Cardiac septum (tissue), 1 donor: ENCODE measurements around the gene SMPD1. TPM values are rescaled to one million over a fixed set of nuclear protein-coding genes. Genes with fewer than 3 reads are reported as not detected.

ENCODE experiments used
- DNase-seq: peaks from one replicate; pipeline ENCODE4 v3.0.0-alpha.2; 2020; ENCODE audit warnings: low spot score
- intact Hi-C: fragments of 100-400 bp; cut with DNase I; formaldehyde crosslinking; loops from one replicate; pipeline ENCODE4 v1.14.0; 2022
- long read RNA-seq: library from polyadenylated mRNA; unstranded; transcript quantifications from one replicate; pipeline ENCODE4 v2.0.0, GENCODE V29; 2021
- total RNA-seq: library from RNA; stranded (reverse); fragmentation: NEBNext Ultra II Directional; extraction: Animal tissue kit (Norgen Biotek cat#: 25700); gene quantifications from one replicate; pipeline ENCODE4 v1.2.1, GENCODE V29; 2021
- donor health status: DM: no; HTN: no; CAD: no.

The SMPD1 gene
- 57.8 TPM for total RNA-seq
- long read RNA-seq, transcript SMPD1-201 (6 exons, 2,452 nt): major isoform, 11 of 40 reads
- long read RNA-seq, partial matches to known transcripts: 19 of 40 reads
- long read RNA-seq, other reads (novel, unspliced or antisense): 8 of 40 reads

DNA sequence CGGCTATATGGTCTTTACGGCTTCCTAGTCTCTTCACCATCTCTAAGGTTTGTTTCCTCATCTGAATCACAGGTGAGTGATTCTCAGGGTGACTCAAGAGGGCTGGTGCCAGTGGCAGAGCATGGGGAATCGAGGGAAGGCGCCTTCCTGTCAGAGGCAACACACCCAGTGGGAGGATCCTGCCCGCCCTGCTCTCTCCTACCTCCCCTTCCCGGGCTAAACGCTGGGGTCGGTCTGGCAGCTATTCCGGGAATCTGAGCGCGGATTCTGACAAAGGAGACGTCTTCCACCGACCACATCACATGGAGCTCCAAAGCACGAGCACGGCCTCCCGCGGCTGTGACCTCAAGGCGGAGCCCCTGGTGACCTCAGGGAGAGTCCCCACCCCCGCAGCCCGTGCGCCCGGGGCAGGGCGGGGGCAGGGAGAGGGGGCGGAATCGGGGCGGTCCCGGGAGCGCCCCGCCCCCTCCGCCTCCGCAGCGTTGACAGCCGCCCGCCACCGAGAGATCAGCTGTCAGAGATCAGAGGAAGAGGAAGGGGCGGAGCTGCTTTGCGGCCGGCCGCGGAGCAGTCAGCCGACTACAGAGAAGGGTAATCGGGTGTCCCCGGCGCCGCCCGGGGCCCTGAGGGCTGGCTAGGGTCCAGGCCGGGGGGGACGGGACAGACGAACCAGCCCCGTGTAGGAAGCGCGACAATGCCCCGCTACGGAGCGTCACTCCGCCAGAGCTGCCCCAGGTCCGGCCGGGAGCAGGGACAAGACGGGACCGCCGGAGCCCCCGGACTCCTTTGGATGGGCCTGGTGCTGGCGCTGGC, at the start of gene SMPD1:
Gene SMPD1 (plus strand): TSS at position 570 of the 813 bp plus-strand sequence. CDS start 125 bp downstream, at position 695.
- intact Hi-C loops: loop anchor here (2.0 to 5.0 kb wide), 4 partner anchors 29 to 213 kb away; partner anchors contain the start of genes APBB1, ILK, RRP8 and TRIM3
- DNase-seq: peak; percentile 98

DNA sequence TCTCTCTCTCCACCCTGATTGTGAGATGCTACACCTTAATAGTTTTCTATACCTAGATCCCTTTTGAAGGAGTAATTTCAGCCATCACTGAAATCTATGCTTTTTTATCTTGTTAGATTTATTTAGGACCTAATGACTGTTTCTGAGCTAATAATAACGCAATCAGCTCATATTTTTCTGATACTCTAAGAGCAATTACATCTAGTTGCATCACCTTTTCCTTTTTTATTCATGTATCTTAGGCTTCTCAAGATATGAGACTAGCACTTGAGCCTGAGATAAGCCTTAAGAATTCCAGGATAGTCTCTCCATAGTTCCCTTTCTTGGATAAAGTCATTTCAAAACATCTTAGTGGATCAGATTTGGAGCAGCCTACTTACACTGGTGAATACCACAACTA, 44.9 kb upstream of the SMPD1 start:
- intact Hi-C loops: no loop called here
- DNase-seq: no peak

DNA sequence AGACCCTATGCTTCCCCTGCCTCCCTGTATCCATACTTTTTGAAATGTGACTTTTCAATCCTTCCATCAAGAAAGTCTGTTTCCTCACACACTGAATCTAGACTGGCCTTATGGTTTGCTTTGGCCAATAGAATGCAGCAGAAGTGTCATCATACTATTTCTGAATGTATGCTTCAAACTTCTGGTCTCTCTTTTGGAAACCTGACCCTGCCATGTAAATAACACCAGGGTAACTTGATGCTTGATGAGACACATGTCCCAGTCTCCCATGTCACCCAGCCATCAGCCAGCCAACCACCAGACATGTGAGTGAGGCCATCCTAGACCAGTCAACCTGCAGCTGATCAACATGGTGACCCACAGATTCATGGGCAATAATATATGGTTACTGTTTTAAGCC, 40.2 kb upstream of the SMPD1 start:
- intact Hi-C loops: no loop called here

DNA sequence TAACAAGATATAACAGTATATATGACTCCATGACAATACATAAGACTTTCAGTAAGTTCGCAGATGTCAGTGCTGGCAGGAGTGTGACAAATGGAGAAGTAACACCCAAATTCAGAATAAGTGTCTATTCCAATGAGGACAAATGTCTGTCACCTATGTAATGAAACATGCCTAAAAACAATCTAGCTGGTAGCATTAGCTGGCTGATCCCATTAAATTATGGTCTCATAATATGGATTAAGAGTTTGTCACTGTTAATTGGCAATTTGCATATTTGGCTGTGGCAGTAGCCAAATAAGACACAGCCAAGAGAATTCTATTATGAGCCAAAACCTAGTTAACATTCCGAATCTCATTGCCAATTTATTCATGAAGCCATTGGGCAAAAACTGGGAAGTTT, 39.8 kb upstream of the SMPD1 start:
- intact Hi-C loops: no loop called here
- no peak for DNase-seq

More for the DNA sequence above, 40.2 kb upstream of the SMPD1 start:
- DNase-seq: no peak

DNA sequence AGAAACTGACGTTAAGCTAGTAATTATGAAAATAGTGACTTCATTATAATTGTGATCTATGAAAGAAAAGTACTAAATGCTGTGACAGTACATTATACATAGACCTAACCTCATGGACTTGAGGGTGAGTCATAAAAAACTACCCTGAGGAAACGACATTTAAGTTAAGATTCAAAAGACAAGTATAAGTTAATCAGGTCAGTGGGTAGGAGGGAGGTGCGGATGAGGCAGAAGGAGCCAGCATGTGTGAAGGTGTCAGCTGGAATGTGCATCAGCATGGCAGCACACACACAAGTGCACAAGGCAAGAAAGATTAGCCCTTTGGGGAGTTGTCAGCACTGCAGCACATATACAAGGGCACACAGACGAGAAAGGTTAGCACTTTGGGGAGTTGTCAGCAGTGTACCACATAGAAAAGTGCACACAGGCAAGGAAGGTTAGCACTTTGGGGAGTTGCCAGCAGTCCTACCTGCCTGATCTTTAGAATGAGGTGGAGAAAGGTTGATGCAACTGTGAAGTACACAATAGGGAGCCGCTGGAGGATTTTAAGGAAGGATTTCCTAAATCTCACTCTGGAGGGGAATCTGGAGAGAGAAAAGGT, 38.4 kb upstream of the SMPD1 start:
- DNase-seq: no peak
- intact Hi-C loops: loop anchor here (2.0 kb wide), 1 partner anchor 101 kb away; no protein-coding TSS in a partner anchor

DNA sequence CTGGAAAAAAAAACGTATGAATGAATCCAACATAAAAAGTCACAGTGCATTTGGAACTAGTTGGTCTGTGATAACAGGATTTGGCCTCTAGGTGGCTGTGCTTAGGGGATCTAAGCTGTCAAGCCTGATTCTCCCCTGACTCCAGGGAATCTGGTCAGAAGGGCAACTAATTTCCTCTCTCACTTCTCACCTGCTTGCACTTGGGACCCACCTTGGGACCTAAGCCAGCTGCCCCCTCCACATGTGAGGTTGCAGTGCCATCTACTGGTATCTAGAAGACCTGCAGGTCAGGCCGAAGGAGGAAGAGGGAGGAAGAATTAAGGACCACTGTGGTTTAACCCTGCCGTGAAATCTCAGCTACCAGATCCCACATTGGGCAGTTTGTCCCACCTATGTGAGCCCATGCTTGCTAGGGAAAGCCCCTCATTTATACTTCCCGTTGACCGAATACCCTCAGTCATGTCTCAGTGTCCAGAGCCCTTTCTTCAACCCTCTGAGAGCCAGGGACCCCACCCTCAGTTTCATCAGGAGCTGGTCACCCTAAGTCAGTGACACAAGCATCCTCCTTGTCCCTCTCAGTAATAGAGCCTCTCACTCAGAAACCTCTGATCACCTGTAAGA, 36.8 kb upstream of the SMPD1 start:
- DNase-seq: no peak
- intact Hi-C loops: loop anchor here (2.0 kb wide), 1 partner anchor 103 kb away; no protein-coding TSS in a partner anchor

DNA sequence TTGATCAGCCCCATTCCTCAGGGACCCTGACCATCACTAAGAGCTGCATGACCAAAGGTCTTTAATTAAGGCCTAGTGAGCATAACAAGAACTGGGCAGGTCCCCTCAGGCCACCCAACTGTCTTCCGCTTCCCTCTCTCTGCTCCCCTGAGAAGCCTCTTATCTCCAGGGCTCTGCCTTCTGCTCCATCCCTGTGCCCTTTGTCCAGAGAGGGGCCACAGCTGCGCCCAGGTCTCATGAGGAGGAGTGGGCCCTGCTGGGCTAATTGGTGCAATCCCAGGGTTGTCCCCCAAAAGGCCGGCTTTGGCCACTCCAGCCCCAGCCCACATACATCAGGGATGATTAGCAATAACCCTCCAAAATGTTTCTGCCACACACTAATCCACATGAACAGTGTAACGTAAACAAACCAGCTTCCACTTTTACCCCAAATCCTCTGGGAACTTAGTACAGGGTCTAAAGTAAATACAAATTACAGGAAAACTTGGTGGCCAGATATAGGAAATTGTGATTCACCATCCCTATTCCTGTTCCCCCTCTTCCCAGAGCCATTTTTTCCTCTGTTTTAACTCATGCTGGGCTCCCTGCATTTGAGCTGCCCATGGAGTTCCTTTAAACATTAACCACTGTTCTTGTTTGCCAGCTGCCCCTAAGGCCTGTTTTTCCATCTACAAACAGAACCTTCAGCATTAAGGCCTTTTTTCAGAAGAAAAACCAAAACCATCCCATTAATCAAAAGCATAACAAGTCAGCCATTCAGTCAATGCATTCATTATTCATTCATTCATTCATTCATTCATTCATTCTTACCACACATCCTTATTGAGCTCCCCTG, 35.4 kb upstream of the SMPD1 start:
- intact Hi-C loops: no loop called here
- DNase-seq: no peak

DNA sequence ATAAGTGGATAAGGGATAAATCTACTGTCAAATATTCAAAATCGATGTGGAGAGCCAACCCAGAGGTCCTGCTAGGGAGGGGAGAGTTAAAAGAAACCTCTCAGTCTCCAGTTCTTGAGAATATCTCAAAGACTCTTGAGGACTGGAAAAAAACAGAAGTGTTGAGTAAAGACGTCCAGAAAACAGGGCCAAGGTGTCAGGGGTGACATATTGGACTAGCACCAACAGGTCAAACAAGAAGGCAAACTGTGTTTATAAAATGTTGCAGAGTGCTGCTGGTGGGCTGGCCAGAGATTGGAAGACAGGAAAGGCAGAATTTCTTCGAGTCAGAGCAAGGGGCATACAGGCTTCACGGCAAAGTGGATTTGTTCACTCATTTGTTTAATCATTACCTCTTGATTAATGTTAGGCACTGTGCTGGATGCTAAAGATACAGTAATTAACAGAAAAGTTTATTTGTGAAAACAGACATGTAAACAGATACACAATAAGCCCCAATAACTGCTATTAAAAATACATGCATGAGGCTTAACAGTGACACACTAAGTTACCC, 33.7 kb upstream of the SMPD1 start:
- no peak for DNase-seq
- intact Hi-C loops: no loop called here

DNA sequence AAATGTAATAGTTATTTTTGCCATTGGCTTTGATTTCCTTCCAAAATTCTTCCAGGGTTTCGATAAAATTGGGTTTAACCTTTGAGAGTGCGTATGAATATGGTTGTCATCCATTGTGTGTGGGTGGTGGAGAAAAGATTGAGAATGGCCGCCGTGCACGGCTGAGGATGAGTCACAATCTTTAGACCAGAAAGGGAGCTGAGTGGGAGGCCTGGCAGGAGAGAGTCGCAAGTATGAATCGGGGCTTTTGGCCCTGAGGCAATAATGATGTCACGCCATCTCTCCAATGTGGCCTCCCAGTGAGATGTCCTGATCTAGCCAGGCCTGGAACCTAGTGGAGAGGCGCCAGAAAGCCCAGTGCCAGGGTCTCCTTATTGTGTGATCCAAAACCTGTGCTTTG, 33.1 kb upstream of the SMPD1 start:
- intact Hi-C loops: no loop called here

DNA sequence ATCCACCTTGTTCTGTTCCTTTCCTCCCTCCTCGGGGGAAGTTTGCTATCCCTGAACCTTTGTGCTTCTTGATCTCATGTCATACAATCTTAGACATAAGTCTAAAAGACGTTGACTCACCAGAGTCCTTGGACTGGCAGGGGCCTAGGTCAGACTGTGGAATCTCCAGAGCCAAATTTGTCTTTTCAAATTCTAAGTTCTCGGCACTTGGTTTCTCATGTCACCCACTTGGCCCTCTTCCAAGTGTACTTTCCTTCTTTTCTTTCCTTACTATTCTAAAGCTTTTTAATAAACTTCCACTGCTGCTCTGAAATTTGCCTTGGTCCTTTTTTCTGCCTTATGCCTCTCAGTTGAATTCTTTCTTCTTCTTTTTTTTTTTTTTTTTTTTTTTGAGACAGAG, 30.1 kb upstream of the SMPD1 start:
- intact Hi-C loops: loop anchor here (5.0 kb wide), 1 partner anchor 338 kb away; no protein-coding TSS in a partner anchor
- DNase-seq: no peak

More for the DNA sequence above, 33.1 kb upstream of the SMPD1 start:
- no peak for DNase-seq

DNA sequence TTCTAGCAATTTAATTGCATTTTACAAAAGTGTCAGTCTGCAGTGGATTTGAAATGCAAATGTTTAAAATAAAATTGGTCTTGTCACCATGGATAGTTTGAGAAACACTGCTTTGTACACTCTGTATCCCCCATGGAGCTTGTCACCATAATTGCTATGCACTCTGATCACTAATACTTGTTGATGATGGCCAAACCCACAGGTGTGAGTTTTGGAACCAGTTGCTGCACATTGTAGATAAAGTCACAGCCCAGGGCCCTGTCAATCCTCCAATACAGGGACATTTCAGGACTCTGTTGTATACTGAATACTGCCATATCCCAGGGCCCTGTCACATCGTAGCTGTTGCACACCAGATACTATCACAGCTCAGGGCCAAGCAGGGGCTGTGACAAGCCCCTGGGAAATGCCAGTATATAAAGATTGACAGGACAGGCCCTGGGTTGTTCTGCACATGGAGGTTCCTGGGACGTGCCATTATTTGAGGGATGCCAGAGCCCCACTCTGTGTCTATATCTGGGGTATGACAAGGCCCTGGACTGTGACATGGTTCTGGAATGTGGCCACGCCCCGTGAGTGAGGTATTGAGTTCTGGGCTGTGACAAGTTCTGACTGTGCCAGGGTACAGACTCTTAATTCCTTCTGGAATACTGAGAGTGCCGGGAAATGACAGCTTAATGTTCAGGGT, 27.9 kb upstream of the SMPD1 start:
- peak; percentile 90 for DNase-seq
- intact Hi-C loops: loop anchor here (1.0 to 5.0 kb wide), 2 partner anchors 43 to 340 kb away; no protein-coding TSS in a partner anchor

DNA sequence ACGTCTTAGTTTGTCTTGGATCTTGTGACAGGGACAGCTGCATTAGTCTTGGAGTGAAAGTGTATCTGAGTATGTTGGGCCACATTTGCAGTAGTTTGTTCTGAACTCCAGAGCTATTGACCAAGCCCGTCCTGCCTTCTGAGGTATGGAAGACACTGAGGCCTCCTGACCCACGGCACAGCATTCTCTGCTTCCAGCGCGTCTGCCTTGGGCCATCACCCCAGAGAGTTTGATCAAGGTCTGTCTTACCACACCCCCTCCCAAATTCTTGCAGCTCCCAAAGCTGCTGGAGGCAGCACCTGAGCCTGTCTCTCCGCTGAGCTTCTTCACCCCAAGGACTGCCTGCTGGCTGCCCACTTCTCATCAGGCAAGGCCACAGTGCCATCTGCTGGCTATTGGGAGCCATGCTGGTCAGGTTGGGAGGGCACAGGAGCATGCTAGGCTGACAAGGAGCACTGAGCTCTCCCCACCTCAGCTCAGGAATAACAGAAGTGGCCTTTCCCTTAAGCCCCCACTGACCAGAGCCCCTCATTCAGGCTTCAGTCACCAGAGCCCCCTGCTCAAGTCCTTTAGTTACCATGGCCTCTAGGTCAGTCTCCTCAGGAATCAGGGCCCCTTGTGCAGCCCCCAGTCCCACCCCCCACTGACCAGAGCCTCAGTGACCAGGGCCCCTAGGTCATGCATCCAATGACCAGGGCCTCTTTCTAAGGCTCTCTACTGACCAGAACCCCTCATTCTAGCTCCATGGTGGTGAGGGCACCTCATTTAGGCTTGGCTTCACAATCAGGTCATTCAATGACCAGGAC, 27.2 kb upstream of the SMPD1 start:
- intact Hi-C loops: loop anchor here (1.0 to 5.0 kb wide), 2 partner anchors 44 to 341 kb away; no protein-coding TSS in a partner anchor
- DNase-seq: peak; percentile 89

DNA sequence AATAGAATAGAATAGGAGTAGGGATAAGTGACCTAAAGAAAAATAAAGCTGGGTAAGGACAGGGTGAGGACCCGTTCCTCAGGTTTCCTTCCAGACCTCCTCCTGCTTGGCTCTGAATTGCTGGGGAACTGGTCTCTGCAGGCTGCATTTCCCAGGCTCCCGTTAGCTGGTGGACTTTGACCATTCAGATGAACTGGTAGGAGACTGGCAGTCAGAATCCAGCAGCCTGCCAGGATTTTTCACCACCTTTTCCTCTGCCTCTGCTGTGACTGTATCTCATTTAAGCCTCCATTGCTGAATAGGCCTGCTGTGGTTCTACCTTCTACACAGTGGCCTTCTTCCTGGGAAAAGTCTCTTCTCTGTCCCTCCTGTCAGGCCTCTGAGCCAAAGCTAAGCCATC, 24.6 kb upstream of the SMPD1 start:
- DNase-seq: no peak
- intact Hi-C loops: no loop called here

DNA sequence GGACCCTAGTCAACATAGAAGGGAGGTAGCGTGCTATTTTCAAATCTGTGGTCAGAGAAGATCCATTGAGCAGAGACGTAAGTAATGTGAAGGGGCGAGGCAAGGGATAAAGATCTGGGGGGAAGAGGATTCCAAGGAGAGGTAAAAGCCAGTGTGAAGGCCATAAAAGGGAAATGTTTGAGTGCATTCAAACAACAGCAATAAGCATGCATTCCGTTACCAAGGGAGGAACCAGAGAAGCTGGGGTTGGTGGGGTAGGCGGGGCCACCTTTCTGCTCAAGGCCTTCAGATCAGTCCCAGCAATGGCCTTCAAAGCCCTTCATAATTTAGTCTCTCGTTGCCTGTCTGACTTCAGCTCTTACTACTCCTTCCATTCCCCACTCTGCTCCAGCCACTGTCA, 18.4 kb upstream of the SMPD1 start:
- intact Hi-C loops: loop anchor here (10.0 kb wide), 1 partner anchor 333 kb away; no protein-coding TSS in a partner anchor
- DNase-seq: no peak

DNA sequence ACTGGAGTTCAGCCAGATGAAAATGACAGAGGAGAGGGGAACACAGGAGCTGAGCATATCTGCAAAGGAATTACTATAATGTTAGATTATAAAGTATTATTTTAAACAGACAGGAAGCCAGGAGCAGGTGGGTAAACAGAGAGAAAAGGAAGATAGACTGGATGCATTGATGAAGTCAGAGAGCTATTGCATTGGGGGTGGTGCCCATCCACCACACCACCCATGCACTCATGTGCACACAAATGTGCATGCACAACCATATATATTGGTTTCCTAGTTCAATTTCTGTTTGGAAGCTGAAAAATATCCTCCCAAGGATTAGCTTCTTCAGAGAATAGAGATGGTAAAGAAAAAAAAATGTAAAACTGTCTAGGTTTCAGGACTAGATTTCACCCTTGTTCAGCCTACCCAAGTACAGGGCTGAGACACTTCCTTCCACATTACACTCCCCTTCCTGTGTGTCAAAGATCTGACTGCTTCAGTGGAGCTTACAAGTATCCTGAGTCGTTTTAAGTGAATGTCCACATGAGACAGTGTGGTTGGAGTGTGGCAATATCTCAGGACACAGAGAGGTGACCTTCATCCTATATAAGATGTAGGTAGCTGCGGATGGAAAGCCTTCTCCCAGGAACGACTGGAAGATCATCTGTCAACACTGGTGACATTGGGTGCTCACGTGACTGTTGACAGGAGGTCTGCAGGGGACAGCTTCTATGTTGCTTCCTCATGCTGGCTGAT, 12.2 kb upstream of the SMPD1 start:
- DNase-seq: no peak
- intact Hi-C loops: loop anchor here (2.0 to 10.0 kb wide), 2 partner anchors 65 to 327 kb away; no protein-coding TSS in a partner anchor

DNA sequence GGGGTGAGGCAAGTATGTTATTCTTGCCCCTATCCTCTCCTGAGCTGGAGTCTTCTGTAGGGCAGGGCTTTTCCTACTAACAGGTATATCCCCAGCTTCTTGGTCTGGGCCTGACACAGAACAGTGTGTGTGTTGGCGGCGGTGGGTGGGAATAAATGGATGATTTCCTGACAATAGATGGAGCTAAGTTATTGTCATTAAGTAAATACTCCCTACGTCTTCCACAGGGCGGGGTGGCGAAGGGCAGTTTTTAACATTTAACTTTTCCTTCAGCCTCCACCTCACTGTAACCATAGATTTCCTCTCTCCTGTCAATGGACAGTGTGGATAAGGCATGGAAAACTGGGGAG, 11.7 kb upstream of the SMPD1 start:
- intact Hi-C loops: loop anchor here (2.0 to 10.0 kb wide), 2 partner anchors 64 to 326 kb away; no protein-coding TSS in a partner anchor
- DNase-seq: no peak
